ENCODE measurements around the gene PRKCZ.

PRKCZ gene

DNA sequence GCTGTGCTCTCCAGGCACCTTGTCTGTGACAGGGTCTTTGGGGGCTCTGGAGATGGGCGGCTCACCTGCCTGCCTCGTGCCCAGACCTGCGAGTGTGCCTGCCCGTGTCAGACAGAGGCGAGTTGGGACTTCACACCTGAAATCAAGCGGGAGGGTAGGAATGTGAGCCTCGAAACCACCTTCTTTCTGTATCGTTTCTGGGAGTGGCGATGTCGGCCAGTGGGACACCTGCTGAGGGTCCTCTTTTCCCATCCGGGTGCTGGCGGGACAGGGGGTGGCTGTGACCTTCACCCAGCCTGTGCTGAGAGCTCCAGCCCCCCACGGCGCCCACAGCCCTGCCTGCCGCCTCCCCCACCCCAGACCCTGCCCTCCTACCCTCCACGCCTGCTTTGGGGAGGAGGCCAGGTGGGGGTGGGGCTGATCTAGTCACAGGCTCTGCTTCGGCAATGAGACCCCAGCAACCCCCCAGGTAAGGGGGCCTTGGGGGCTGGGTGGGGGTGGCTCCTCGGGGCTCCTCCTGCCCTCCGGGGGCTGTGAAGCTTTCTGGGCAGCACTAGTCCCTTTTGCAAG lies 160.0 kb downstream of the PRKCZ start:
- no peak for DNase-seq (ENCODE audit: low read depth)

DNA sequence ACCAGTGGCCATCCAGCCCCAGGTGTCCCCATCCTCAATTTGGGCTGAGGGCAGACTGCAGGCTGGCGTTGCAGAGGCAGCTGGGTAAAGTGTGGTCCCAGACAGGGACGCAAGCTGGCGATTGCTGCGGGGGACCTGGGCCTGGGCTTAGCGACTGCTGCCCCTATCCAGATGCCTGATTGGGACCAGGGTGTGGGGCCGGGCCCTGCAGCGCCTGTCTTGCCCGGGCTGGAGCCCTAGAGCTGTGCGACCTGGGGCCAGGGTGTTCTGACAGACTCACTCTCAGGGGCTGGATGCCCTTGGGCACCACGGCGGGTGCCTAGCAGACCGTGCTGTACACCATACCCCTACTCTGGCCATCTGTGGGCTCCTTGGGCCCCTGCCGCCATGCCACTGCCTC lies 160.6 kb downstream of the PRKCZ start:
- no peak for DNase-seq (ENCODE audit: low read depth)

DNA sequence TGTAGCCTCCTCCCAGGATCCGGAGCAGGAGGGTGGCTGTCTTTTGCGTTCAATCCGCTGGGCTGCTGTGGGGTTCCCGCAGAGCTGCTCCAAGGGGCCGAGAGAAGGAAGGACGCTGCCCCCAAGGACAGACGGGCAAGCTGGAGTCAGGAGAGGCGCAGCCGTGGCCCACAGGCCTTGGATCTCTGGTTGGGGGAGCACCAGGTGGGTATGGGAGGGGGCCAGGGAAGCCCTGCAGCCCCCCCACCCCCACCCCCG lies 162.0 kb downstream of the PRKCZ start:
- no peak for DNase-seq (ENCODE audit: low read depth)

DNA sequence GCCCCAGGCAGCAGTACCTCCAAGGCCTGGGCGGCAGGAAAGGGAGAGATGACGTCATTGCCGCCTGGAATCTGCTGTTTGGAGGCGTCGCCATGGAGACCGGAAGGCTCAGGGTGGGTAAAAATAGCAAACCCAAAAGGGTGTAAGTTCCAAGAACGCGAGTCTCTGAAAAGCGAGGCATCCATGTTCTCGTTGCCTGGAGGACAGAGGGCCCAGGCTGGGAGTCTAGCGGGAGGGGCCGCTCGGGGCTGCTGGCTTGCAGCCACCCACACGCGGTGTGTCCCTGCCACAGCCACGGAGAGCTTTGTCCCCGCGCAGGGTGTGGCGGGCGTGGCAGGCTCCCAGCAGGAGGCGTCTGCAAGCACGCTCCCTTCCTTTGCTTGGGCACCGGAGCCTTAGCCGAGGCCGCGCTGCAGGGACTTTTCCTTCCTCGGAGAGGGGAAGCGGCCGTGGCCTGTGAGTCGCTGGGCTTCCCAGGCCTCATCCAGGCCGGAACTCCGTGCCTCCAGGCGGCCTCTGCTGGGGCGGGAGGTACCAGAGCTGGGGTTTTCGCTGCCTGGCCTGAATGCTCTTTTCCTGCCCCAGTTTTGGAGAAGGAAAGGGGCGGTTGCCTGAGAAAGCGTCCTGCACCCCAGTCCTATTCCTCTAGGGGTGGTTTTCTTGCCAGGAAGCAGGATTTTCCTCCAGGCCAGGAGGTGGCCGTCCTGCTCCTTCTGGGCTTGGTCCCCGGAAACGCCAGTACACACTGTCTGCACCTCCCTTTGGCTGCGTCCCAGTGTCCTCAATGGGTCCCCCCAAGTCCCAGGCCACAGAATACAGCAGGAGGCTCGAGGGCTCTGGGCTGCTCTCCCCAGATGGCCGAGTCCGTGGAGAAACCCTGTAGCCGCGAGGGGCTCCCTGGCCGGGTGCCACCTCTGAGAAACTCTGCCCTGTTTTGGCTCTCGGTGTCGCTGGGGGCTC lies 162.6 kb downstream of the PRKCZ start:
- DNase-seq (ENCODE audit: low read depth): no peak

DNA sequence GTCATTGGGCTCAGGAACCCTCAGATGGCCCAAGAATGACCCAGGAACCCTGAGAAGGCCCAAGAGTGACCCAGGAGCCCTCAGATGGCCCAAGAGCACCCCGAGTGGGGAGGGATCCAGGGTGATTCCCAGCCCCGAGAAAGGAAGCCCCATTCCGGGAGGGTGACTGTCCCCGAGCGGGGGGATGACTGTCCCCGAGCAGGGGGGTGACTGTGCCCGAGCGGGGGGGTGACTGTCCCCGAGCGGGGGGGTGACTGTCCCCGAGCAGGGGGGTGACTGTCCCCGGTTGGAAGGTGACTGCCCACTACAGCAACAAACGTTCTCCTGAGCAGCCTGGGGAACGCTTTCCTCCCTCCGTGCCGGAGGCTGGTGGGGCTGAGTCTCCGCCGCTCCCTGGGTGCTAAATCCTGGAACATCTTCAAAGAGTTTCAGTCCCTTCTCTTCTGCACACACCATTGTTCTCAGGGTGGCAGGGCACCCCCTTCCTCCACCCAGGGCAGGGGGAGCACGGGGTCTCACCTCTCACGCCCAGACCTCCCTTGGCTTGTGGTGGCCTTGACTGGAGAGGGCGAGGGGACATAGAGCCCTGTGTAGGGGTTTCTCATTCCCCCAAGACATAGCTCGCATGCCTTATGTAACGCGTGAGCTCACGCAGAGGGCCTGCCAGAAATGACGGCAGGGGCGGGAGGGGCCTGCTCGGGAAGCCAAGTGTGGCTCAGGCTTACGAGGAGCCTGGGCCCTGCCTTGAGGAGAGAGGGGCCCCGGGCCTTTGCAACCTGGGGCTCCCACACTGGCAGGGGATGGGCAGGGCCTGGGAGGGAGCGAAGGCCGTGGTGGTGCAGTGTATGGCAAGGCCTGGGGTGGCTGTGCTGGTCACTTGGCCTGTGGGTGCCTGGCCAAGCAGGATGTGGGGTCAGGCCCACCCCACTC lies 163.6 kb downstream of the PRKCZ start:
- DNase-seq (ENCODE audit: low read depth): no peak

DNA sequence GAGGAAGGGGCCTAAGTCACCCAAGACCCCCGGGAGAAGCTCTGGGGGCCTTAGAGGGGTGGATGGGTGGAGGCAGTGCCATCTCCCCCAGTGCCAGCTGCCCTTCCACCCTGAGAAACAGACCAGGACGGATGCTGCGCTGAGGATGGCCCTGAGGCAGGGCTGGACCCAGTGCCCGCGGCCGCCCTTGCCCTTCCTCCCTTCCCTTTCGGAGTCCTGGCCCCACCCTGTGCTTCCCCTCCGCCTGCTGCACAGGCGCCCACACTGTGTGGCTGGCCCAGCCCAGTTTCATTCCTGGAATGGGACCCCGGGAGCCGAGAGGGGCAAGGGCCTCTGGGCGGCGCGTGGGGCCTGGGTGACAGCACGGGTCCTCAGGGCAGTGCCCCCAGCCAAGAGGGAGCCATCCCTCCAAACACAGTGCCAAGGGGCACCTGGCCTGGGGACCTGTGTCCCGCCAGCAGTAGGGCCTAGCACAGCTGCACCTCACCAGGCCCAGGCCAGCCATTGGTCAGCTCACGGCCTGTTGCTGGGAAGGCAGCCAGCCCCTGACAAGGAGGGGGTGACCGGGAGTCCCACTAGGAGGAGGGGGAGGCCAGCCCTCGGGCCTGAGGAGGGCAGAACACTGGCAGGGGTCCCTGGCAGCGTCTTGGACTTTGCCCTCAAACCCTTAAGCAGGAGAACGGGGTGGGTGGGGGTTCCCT lies 164.5 kb downstream of the PRKCZ start:
- DNase-seq (ENCODE audit: low read depth): no peak

DNA sequence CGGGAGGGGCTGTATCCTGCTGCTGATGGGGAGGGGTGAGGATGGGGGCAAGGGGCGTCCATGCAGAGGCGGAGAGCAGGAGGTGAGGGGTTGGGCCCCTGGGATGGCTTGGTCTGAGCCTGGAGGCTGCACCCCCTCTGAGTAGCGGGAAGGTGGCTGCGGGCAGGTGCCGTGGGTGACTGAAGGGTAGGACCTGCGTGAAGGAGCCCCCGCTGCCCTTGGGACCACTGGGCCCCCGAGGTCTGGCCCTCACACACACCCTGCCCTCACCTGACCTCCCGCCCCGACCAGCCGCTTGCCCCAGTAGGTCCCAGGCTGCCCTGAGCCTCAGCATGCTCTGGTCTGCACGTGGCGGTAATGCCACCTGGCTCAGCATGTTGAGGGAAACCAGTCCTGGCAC lies 165.1 kb downstream of the PRKCZ start:
- DNase-seq (ENCODE audit: low read depth): no peak

DNA sequence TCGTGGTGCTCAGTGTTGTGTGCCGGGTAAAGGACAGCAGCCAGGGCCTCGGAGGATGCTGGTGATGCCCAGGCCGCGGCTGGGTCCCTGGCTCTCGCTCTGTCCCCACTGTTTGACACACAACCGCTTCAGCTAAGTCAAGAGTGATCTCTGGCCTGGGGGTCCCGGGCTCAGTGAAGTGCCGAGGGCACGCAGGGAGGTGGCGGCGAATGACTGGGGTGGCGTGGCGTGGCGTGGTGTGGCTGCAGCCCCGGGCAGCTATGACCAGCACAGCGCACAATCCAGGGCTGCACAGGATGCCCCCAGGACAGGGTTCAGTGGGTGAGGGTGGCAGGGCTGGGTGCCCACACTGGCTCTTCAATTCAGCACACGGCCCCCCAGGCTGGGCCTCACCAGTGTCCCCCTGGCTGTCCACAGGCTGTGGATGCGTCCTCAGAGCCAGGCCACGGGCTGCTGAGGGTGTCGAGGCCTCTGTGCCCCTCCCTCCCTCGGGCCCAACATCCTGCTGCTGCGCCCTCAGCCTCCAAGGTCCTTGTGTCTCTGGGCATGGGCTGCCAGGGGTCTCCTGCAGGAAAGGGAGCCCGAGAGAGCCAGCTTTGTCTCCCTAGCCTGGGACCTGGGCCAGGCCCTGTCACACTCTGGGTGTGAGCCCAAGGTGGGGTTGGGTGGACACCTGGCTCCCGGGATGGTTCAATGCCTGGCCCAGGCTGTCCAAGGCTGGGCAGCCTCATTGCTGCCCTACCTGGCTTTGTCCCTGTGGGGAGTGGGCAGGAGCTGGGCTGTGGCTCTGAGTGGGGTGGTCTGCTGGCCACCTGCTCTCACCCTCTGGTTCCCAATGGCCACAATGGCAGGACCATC lies 165.9 kb downstream of the PRKCZ start:
- DNase-seq (ENCODE audit: low read depth): no peak

DNA sequence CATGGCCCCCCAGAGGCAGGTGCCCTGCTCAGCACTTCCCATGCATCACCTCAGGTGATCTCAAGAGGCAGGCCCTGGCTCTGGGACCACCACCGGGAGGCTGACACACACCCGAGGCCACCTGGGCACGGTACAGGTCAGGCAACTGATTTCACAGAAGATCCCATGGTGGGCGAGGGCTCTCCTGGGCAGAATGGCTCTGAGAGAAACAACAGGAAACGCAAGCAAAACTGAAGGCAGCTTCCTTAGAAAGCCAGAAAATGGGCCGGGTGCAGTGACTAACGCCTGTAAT lies 166.5 kb downstream of the PRKCZ start:
- DNase-seq (ENCODE audit: low read depth): no peak

DNA sequence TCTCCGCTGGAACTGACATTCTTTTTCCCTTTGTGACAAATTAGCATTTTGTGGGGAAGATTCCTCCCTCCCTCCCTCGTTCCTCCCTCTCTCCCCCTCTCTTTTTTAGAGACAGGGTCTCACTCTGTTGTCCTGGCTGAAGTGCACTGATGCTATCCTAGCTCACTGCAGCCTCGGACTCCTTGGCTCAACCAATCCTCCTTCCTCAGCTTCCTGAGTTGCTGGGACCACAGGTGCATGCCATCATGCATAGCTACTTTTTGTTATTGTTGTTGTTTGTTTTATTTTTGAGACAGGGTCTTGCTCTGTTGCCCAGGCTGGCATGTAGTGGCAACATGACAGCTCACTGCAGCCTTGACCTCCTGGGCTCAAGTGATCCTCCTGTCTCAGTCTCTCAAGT lies 171.1 kb downstream of the PRKCZ start:
- no peak for DNase-seq (ENCODE audit: low read depth)

DNA sequence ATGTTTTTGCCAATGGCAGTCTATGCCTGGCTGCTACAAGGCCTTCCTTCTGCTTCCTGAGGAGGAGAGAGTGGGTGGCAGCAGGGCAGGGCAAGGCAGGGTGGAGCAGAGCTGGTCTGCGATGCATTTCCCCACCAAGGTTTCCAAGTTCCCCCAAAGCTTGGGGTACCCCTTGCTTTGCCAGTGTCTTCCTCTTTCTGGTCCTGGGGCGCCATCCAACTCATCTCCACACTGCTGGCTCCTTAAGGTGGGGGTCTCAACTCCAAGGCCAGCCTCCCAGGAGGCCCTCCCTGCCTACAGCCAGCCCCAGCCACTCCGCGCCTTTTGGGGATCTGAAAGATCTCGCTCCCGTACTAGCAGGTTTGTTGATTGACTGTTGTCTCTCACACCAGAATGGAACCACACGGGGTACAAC lies 174.0 kb downstream of the PRKCZ start:
- DNase-seq (ENCODE audit: low read depth): no peak

DNA sequence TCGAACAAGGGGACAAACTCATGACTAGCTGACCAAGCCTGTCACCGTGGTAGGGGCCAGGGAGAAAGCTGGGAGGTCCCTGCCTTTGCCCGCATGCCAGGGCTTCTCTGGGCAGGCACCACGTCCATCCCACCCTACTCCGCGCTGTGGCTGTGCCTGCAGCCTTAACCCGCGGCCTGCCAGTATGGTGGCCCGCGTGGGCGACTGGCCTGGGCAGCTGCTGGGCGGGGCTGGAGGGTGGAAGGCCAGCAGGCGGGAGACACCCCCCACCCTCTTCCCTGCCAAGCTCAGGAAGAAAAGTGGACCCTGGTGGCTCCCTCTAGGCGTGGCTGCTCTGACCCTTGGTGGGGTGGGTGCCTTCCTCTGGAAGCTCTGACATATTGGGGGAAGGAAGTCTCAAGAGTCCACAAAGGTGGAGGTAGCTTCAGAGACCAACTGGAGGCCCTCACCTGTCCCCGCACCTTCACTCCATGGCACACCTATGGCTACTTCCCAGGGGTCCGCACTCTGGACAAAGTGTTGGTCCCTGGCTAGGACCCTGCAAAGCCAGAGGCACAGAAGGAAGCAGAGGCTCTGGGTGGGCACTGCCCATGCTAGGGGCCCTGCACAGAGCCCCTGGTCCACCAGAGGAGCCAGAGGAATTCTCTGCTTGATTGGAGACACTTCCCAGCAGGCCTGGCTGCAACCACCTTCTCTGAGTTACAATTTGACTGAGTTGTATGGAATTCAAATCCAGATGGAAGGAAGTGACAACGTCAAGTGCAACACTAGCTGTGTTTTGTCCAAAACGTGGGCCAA lies 174.6 kb downstream of the PRKCZ start:
- DNase-seq (ENCODE audit: low read depth): no peak

DNA sequence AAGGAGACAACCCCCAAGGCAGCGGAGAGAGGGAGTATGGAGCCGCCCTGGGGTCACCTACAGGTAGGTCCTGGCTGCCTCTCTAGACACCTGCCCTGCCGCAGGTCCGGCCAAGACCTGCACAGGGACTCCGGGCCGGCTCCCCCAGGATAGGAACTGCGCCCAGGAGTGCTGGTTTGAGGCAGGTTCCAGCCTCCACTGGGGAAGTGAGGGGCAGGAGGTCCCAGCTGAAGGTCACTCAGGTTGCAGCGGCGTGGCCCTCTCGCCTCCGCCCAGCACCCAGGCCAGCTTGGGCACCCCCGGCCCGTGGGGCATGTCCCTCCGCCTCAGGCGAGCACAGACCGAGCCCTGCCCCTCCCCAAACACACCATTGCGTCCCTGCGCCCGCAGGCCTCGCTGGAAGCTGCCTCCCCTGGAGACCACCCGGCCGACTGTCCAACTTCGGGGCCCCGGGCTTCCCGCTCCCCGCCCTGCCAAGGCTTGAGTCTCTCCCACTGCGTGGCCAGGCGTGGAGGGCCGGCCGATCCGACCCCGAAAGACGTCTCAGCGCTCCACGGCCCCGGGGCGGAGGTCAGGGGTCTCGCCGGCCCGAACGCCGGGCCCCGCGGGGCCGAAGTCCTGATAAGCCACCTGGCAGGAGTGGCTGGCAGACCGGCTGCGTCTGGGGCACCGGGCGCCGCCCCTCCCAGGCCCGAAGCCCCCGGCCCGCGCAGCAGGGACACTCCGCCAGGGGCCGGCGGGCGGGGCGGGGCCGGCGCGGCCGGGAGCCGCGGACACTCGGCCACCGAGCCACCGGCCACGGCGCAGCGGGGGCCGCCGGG lies 176.5 kb downstream of the PRKCZ start:
- DNase-seq (ENCODE audit: low read depth): no peak

DNA sequence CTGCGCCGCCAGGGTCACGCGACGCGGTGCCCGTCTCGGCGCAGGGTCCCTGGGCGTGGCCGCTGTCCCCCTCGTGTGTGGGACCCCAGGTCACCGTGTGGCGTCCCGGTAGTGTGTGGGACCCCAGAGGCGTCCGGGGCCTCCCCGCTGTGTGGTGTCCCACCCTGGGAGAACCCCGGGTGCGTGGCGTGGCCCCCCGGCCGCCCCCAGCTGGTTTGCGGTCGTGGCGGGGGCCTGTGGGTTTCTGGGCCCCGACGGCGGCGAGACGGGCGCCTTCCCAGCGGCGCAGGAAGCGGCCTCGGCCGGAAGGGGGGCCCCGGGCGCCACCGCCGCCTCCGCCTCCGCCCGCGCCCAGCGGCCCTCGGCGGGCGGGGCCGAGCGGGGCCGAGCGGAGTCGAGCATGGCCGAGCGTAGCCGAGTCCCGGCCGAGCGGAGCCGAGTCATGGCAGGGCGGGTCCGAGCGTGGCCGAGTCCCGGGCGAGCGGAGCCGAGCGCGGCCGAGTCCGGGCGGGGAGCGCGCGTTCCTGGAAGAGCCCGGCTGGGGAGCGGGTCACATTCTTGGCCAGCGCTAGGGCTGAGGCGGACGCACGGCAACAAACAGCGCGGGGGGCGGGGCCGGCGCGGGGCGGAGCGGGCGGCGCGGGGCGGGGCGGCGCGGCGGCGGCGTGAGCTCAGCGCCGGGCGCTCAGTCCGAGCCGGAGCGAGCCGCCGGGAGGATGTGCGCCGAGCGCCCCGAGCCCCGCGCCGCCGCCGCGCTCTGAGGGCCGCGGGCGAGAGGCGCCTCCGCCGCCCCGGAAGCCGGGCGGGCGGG lies 177.3 kb downstream of the PRKCZ start:
- peak; percentile 89 for DNase-seq (ENCODE audit: low read depth)

DNA sequence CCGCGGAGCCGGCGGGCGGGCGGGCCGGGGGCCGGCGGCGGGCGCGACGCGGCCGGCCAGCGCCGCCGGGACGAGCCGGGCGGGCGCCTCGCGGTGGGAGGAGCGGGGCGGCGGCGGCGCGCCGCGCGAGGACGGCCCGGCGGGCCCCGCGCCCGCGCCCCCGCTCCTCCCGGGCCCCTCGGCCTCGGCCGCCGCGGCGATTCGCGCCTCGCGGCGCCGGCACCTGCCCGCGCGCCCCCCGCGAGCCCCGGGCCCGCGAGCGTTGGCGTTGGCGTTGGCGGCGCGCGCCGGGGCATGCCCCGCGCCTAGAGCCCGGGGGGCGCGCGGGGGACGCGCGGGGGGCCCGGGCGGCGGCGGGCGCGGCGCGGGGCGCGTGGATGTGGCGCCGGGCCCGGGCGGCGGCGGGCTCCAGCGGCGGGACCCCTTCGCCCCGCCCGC lies 178.0 kb downstream of the PRKCZ start, which contains the start of gene SKI:
Gene SKI (plus strand): TSS at position 163 of the 438 bp plus-strand sequence. CDS start 448 bp downstream, outside the sequence.
- DNase-seq (ENCODE audit: low read depth): no peak

DNA sequence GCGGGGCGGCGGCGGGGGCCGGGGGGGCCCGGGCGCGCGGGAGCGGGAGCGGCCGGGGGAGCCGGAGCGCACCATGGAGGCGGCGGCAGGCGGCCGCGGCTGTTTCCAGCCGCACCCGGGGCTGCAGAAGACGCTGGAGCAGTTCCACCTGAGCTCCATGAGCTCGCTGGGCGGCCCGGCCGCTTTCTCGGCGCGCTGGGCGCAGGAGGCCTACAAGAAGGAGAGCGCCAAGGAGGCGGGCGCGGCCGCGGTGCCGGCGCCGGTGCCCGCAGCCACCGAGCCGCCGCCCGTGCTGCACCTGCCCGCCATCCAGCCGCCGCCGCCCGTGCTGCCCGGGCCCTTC lies 178.5 kb downstream of the PRKCZ start:
- no peak for DNase-seq (ENCODE audit: low read depth)

DNA sequence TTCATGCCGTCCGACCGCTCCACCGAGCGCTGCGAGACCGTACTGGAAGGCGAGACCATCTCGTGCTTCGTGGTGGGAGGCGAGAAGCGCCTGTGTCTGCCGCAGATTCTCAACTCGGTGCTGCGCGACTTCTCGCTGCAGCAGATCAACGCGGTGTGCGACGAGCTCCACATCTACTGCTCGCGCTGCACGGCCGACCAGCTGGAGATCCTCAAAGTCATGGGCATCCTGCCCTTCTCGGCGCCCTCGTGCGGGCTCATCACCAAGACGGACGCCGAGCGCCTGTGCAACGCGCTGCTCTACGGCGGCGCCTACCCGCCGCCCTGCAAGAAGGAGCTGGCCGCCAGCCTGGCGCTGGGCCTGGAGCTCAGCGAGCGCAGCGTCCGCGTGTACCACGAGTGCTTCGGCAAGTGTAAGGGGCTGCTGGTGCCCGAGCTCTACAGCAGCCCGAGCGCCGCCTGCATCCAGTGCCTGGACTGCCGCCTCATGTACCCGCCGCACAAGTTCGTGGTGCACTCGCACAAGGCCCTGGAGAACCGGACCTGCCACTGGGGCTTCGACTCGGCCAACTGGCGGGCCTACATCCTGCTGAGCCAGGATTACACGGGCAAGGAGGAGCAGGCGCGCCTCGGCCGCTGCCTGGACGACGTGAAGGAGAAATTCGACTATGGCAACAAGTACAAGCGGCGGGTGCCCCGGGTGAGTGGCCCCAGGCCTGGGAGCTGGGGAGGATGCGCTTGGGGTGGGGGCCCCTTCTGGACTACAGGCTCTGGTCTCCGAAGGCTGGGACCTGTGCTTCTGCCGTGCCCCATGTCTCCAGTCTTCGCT lies 179.0 kb downstream of the PRKCZ start:
- DNase-seq (ENCODE audit: low read depth): peak; percentile 32
